Endodermal cell (in vitro differentiated cells): Measurements from ENCODE around the gene CALCOCO2. TPM values are rescaled to one million over a fixed set of nuclear protein-coding genes. Genes with fewer than 3 reads are reported as not detected.
"Not testable (repeated sequence)": the region's sequence is repeated elsewhere in the genome, so short reads cannot be mapped to it uniquely, and the experiment has no call there.

Source experiments
- DNase-seq: peaks from one replicate; pipeline ENCODE4 v3.0.0-alpha.2; 2017
- H3K27ac ChIP-seq: 2 replicates; pipeline ENCODE4 v1.5.1; 2013; ENCODE audit warnings: mild to moderate bottlenecking, low read depth, low read length, moderate library complexity
- H3K27me3 ChIP-seq: 2 replicates; pipeline ENCODE4 v1.6.1; 2013; ENCODE audit warnings: mild to moderate bottlenecking, low read length, moderate library complexity; ENCODE audit not compliant: insufficient read depth, control insufficient read depth, poor library complexity, severe bottlenecking
- H3K36me3 ChIP-seq: 2 replicates; pipeline ENCODE4 v1.7.0; 2013; ENCODE audit warnings: mild to moderate bottlenecking, low read length, moderate library complexity; ENCODE audit not compliant: control insufficient read depth, insufficient read depth
- H3K4me1 ChIP-seq: one replicate; pipeline ENCODE4 v1.7.0; 2013; ENCODE audit warnings: low read length; ENCODE audit not compliant: control insufficient read depth, insufficient read depth
- H3K4me3 ChIP-seq: 2 replicates; pipeline ENCODE4 v1.5.1; 2013; ENCODE audit warnings: mild to moderate bottlenecking, low read length, moderate library complexity
- H3K9ac ChIP-seq: 2 replicates; pipeline ENCODE4 v1.6.1; 2013; ENCODE audit warnings: mild to moderate bottlenecking, low read length, moderate library complexity; ENCODE audit not compliant: poor library complexity, severe bottlenecking; ENCODE audit errors: extremely low read depth
- H3K9me3 ChIP-seq: 2 replicates; pipeline ENCODE4 v1.6.1; 2013; ENCODE audit warnings: mild to moderate bottlenecking, low read length, moderate library complexity; ENCODE audit not compliant: control insufficient read depth
- H3K27ac Mint-ChIP-seq: 2 replicates; pipeline ENCODE4 v1.8.0; 2020; ENCODE audit warnings: mixed read lengths
- H3K27me3 Mint-ChIP-seq: 2 replicates; pipeline ENCODE4 v1.8.0; 2021; ENCODE audit warnings: mild to moderate bottlenecking, mixed read lengths; ENCODE audit not compliant: insufficient read depth
- H3K36me3 Mint-ChIP-seq: 2 replicates; pipeline ENCODE4 v1.8.0; 2020; ENCODE audit warnings: low read depth, mixed read lengths
- H3K4me1 Mint-ChIP-seq: 2 replicates; pipeline ENCODE4 v1.8.0; 2020; ENCODE audit warnings: mixed read lengths
- H3K4me3 Mint-ChIP-seq: 2 replicates; pipeline ENCODE4 v1.8.0; 2020; ENCODE audit warnings: mild to moderate bottlenecking, moderate library complexity, mixed read lengths
- H3K9me3 Mint-ChIP-seq: 2 replicates; pipeline ENCODE4 v1.8.0; 2020; ENCODE audit warnings: mild to moderate bottlenecking, mixed read lengths
- CTCF ChIP-seq: fragments of 200-600 bp; sonication (generic); conservative IDR thresholded peaks from 2 replicates; pipeline ENCODE4 v1.5.0; 2021; ENCODE audit warnings: antibody characterized with exemption, mild to moderate bottlenecking
- WGBS, 2 experiments: methylation state at CpG; one replicate each; pipeline versions ENCODE4 v1.1.5 to v1.1.7; 2013; ENCODE audit warnings: missing lambda C conversion rate in 2 of 2, mixed read lengths in 1 of 2; ENCODE audit not compliant: insufficient coverage in 1 of 2, insufficient read length in 1 of 2; 5-methylcytosine and 5-hydroxymethylcytosine counted together
- total RNA-seq, 2 donors: library from RNA; stranded (reverse); fragmentation: NEBNext Ultra II Directional in 1 of 2; extraction: Animal tissue kit (Norgen Biotek cat#: 25700) in 1 of 2; gene quantifications; 2 replicates in 1 of 2; 3 replicates in 1 of 2; pipeline ENCODE4 v1.2.1, GENCODE V29; 2021

The CALCOCO2 gene
- total RNA-seq, 2 donors from 2014 or later = 38.4 to 45.2 TPM

- H3K9me3 ChIP-seq = no peaks in the 10 kb centered on the region
- TF ChIP-seq CTCF = no peak
- peaks cover 23% of the 10 kb centered on the region for H3K27me3 ChIP-seq
- no peak overlapping the region for H3K9ac ChIP-seq
- no peak overlapping the region for H3K4me3 Mint-ChIP-seq
- H3K36me3 Mint-ChIP-seq = no peaks in the 10 kb centered on the region
- no peak overlapping the region for H3K27ac Mint-ChIP-seq
- peaks cover 23% of the 10 kb centered on the region for H3K27me3 Mint-ChIP-seq
- no peaks in the 10 kb centered on the region for H3K36me3 ChIP-seq
- WGBS, 2 experiments = 90 to 96% methylated on average over 11 of the region's 11 CpGs
- no peak overlapping the region for H3K4me3 ChIP-seq
- no peak overlapping the region for H3K27ac ChIP-seq
- DNase-seq = no peak
- H3K4me1 Mint-ChIP-seq = peaks cover 15% of the 10 kb centered on the region
- H3K9me3 Mint-ChIP-seq = no peaks in the 10 kb centered on the region
- peaks cover 11% of the 10 kb centered on the region for H3K4me1 ChIP-seq
These were observed 11.4 kb upstream of the CALCOCO2 start for GRCh38 chr17:48819466-48819865.

DNA sequence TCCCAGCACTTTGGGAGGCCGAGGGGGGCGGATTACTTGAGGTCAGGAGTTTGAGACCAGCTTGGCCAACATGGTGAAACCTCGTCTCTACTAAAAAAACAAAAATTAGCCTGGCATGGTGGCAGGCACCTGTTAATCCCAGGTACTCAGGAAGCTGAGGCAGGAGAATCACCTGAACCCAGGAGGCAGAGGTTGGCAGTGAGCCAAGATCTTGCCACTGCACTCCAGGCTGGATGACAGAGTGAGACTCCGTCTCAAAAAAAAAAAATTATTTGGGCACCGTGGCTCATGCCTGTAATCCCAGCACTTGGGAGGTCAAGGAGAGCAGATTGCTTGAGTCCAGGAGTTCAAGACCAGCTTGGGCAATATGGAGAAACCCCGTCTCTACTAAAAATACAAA, 9.9 kb upstream of the CALCOCO2 start:
- H3K4me3 ChIP-seq, H3K9me3 ChIP-seq, H3K9ac ChIP-seq, DNase-seq, H3K27ac ChIP-seq, H3K36me3 Mint-ChIP-seq, H3K27me3 ChIP-seq, H3K27me3 Mint-ChIP-seq, H3K9me3 Mint-ChIP-seq, H3K27ac Mint-ChIP-seq, H3K36me3 ChIP-seq, H3K4me3 Mint-ChIP-seq: not testable (repeated sequence)
- peaks cover 11% of the 10 kb centered on the region for H3K4me1 ChIP-seq
- peaks cover 15% of the 10 kb centered on the region for H3K4me1 Mint-ChIP-seq
- WGBS, 2 experiments = 92 to 100% methylated on average over 5 to 6 of the region's 6 CpGs

GRCh38 chr17:48825446-48826381, 5.1 kb upstream of the CALCOCO2 start:
- H3K4me1 ChIP-seq = no peaks in the 10 kb centered on the region
- Mint-ChIP-seq H3K27ac (no peak overlapping the region), H3K4me3 (no peak overlapping the region), H3K4me1 (no peaks in the 10 kb centered on the region), H3K27me3 (peaks cover 2% of the 10 kb centered on the region), H3K9me3 (no peaks in the 10 kb centered on the region), H3K36me3 (no peaks in the 10 kb centered on the region)
- no peak overlapping the region for H3K4me3 ChIP-seq
- no peaks in the 10 kb centered on the region for H3K27me3 ChIP-seq
- no peak overlapping the region for H3K27ac ChIP-seq
- H3K9ac ChIP-seq = no peak overlapping the region
- TF ChIP-seq CTCF = no peak
- H3K36me3 ChIP-seq = no peaks in the 10 kb centered on the region
- H3K9me3 ChIP-seq = no peaks in the 10 kb centered on the region
- 89 to 93% methylated on average over 8 to 9 of the region's 11 CpGs for WGBS, 2 experiments
- DNase-seq = no peak
